Activated CD8-positive, alpha-beta memory T cell treated with anti-CD3 and anti-CD28 coated beads, Interleukin-2, amount 50 U/mL, for 1 hour (primary cell): ENCODE measurements around the gene SAMD4A.
"Not testable (repeated sequence)": the region's sequence is repeated elsewhere in the genome, so short reads cannot be mapped to it uniquely, and the experiment has no call there.

Experiments
- DNase-seq: peaks from one replicate; pipeline ENCODE4 v3.0.0-alpha.2; 2020; ENCODE audit errors: extremely low read depth

SAMD4A gene

DNA sequence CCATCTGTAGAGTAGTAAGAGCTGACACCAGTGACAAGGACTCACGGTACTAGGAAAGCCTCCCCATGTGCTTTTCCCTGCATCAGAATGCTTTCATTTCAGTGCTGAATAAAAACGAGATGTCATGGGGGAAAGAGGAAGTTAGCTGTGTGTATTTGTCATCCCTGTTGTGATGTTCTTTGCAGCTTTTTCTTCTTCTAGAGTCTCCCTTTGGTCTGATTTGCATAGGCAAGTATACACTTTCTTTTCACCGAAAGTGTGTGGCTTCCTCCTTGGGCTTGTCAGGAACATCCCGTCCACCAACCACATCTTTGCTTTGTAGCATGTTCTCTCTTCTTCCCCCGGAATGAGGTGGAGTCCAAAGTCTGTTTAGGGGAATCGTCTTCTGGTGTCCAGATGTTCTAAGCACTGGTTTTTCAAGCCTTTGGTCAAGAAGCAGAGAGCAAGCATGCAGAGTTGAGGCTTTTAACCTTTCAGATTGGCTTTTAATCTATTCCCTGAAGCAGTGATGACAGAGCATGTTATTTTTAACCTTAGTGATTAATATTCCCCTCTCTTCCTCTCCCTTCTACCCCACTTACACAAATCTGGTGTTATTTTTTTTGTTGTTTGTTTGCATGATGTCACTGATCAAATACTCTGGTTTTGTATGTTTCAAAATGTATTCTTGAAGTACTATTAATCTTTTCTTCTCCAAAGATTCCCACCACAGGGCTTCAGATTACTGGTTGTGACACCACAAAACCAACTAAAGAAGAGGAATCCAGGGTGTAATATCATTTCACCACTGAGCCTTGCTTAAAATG lies 163.4 kb downstream of the SAMD4A start:
- DNase-seq = no peak

DNA sequence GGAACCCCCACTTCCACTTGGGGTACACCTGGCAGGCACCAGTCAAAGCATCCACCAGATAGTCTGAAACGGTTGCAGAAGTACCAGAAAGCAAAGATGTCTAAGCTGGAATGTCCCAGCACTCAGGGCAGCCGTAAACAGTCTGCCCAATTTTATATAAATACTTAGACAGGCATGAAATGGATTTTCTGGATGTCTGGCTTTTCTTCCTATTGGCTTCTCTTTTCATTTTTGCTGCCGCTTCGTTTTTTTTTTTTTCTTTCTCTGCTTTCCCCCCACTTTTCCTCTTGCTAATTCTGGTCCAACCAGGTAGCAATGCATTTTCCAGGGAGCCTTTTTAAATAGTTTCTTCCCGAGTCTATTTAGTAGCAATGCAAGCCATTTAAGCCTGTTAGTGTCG lies 168.0 kb downstream of the SAMD4A start:
- DNase-seq = no peak

DNA sequence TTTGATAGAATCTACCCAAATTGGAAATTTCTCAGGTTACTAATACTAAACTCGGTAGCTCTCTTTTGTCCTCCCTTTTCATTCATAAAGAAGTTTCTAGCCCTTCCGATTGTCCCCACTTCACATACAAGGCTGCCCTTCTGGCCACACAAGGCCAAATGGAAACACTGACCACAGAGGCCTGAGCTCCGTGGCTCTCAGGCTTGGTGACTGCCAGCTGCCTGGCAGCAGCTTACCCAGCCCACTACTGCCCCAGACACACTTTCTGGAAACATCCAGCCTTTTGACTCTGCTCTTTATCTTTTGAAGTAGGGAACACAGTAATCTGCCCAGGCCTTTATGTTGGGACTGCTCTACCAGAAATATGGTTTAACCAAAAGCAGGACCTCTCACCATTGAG lies 168.5 kb downstream of the SAMD4A start:
- no peak for DNase-seq

DNA sequence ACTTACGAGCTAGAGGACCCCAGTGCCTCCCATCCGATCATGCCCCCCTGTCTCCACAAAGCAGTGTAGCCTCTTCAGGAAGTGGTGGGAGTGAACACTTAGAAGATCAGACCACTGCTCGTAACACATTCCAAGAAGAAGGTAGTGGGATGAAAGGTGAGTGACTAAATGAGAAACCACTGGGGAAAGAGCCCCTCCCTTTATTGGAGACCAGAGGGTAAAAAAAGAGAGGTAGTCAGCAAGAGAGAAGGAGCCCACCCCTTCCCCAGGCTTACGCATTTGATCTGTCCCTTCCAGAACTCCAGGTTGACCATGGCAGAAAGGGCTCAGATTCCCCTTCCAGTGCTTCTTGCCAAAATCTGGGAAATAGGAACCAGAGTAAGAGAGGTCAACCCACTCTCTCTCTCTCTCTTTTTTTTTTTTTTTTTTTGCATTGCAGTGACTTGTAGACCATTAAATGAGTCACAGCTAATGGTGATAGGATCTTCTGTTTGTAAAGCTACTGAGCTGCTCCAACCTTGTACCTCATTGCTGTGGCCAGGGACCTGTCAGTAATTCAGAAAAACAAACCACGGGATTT lies 170.3 kb downstream of the SAMD4A start:
- no peak for DNase-seq

DNA sequence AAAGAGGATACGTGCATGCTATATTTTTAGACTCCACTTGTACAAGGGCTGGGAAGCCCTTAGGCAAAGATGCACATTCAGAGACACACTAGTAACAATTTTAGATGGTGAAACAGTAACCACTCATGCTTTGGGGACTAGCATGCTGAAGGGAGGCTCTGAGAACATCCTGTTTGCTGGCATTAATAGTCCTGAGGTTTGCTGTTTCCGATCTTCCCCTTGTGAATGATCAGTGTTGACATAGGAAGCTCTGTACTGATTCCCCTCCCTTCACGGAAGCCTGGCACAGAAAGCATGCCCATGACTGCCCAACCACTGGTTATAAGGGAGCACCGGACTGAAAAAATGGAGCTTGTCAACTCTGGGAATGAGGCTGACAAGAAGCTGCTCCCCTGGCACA lies 171.1 kb downstream of the SAMD4A start:
- no peak for DNase-seq

DNA sequence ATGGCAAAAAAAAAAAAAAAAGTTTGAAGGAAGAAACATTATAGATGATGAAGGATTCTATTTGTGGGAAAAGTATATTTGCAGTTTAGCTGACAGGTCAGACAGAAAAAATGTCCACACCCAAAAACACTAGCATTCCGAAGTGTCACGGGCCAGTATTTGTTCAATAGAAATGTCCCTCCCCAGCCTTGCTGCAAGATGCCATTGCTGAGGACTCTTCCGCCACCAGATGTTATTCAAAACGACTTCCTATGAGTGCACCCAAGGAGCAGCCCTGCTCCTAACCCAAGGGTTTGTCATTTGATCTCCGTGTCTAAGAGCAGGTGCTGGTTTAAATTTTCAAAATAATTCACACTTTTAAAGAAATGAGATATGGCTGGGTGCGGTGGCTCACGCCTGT lies 172.6 kb downstream of the SAMD4A start:
- no peak for DNase-seq

DNA sequence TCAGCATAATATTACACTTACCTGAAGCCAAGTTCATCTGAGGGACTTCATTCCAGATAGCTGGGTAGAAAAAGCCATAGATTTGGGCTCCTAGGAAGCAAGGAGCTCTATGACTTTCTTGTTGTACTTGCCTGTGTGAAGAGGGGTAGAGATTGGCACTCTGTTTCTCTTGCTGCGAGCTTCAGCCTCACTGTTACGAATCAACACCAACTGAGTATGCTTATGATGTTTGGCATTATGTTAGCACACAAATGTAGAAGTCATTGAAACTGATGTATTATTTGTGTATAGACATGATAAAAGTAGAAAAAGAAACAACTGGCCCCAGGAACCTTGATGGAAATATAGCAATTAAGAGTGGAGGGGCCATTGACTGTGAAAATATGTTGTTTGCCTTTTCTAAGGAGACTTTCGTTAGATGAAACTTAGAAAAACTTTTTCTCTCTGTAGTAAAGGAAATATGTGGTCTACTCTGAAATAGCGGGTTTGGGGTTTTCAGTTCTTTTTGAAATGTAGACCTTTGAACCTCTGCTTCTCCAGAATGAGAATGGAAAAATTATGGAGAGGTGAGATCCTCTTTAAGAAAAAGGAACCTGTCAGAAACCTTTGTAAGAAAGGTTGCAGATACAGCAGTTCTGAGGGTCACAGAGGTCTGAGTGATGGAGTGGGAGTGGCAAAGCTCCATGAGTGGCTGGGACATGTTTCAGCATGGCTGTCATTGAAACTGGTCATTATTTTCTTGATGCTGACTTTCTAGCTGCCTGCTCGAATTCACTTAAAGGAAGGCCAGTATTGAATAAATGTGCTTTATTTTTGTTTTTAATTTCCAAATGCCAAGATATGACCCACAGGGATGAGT lies 175.8 kb downstream of the SAMD4A start:
- DNase-seq = no peak

DNA sequence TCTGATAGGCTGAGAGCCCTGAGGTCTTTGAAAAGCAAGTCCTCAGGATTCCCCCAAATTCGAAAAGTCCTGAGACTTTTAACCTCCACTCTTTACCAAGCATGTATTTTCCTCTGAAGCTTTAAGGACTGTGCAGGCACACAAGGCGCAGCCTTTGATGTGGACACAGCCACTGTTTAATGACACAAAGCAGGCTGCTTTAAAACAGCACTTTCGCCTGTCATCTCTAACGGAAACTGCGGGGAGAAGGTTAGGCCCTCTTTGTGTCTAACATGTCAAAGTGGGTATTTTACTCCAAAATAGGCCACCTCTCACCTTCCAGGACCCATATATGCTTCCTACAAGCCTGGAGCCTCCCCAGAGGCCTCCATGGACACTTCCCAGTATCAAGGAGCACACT lies 176.5 kb downstream of the SAMD4A start:
- no peak for DNase-seq

DNA sequence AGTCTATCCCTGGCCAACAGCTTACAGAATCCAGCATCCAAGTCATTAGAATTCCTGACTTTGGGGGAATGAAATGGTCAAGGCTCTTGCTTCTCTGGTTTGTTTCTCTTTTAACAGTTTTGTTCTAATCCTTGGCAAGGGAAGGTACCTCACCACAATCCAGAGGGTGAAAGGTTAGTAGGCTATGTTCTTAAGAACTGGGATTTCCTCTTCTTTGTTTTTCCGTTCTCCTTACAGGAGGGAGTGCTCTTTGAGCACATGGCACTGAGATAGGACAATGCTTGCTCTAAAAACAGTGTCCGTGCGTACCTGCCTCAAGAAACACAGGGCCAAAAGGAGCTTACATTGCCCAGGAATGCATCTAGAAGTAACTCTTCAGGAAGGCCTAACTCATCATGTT lies 179.1 kb downstream of the SAMD4A start:
- DNase-seq = no peak

DNA sequence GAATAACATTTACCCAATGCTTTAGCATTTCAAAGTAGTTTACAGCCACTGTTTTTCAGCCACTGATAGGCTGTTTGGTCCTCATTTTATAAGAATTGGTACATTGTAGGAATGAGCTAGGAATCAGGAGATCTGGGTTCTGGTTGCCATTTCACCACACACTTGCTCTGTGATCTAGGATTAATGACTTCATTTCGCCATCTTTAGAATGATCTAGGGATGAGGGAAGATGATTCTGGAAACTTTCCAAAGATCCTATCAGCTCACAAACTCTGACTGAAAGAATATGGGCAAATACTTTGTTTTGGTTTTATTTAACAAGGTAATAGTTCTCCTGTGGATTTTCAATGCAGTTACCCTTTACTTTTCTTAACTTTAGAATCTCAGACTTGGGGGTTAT lies 180.7 kb downstream of the SAMD4A start:
- DNase-seq = no peak

DNA sequence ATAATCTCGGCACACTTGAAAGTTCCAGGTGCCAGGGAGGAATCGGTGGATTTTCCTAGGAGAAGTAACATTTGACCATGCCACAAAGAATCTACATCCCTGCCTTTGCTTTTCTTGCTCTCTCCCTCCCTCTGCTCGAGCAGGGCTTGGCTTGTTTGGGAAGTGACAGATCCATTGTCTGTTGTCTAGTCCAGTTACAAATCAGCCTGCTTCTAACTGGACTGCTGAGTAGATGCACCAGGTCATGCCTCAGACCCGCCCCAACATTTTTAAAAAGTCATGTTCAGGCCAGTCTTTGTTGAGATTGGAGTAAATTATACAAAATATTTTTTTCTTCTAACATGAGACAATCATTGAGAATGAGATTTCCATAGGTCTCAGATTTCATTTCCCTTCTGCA lies 182.3 kb downstream of the SAMD4A start:
- no peak for DNase-seq

DNA sequence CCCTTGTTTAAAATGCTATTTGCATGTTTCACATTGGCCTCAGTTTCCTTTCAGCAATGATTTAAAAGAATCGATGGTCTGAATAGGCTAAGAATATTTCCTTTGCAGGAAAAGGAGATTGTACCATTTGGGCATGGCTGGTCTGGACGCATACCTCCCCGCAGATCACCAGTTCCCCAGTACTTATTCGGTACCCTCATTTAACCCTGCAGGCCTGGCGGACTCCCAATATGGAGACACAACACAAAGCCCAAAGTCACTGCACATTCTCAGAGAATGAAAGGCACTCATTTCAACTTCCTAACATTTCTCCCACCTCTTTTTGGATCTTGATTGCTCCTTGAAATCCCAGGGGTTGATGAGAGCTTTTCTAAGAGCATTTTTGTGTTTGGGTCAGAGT lies 182.8 kb downstream of the SAMD4A start:
- DNase-seq = no peak

DNA sequence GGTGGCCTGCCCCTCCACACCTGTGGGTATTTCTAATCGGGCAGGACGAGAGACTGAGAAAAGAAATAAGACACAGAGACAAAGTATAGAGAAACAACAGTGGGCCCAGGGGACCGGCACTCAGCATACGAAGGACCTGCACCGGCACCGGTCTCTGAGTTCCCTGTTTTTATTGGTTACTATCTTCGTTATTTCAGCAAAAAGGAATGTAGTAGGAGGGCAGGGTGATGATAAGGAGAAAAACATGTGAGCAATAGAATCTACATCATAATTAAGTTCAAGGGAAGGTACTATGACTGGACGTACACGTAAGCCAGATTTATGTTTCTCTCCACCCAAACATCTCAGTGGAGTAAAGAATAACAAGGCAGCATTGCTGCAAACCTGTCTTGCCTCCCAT lies 185.7 kb downstream of the SAMD4A start:
- not testable (repeated sequence) for DNase-seq

DNA sequence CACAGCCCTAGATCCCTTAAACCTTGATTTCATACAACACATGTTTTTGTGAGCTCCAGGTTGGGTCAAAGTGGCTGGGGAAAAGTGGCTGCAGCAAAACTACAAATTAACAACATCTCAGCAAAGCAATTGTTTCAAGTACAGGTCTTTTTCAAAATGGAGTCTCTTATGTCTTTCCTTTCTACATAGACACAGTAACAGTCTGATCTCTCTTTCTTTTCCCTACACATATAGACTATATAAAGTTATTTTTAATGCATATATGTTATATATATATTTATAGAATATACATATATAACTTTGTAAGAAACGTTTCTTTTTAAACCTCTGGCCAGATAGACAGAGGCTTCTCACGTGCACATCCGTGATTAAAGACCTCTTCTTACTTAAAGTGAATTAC lies 186.5 kb downstream of the SAMD4A start:
- not testable (repeated sequence) for DNase-seq

DNA sequence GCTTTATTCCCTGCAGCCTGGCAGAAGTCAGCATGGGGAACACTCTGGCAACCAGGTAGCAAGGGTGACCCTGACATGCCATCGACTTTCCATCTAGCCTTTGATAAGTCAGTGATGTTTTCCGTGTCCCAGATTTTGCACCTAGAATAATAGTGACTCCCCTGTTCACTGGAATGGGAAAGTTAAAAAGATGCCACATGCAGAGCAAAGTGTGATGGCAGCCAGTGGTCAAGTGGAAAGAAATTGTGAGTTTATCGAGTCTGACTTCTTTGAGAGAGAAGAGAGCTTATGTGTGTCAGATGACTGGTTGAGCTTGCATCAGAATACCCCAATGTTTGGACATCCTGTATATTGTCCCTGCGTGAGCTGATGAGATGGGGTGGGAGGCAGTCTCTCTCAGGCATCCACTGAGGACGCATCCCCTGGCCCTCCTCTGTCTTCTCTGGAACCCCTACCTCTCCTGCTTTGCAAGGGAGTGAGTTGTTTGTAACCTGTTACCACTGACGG lies 187.2 kb downstream of the SAMD4A start:
- no peak for DNase-seq

DNA sequence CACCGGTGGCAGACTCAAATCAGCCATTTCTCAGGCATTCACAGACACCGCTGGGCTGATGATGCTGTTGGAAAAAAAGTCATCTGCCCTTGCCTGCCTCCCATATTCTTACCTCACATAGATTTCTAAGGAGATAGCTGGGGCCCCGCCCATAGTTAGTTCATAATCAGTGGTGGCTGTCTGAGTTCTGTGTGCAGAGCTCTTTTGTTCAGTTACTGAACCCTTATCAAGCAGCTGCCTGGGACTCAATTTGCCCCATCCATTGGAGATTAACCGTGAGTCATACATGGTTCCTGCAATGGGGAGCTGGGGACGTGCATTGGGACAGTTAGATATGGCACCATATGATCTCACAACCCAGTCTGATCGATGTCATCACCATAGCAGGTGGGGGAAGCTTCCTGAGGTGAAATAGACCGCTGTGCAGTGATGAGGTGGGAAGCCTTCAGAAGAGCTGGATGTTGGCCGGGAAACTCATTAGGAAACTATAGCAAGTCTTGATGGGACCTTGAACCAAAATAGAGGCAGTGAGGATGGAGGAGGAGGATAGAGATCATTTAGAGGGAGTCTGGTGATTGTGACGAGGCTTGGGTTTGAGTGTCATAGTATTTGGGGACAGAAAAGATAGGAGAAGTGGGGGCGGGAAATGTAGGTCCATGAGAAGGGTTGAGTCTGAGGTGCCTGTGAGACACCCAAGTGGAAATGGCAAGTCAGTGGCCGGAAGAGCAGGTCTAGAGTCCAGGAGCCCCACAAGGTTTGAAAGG lies 187.9 kb downstream of the SAMD4A start:
- DNase-seq = no peak

DNA sequence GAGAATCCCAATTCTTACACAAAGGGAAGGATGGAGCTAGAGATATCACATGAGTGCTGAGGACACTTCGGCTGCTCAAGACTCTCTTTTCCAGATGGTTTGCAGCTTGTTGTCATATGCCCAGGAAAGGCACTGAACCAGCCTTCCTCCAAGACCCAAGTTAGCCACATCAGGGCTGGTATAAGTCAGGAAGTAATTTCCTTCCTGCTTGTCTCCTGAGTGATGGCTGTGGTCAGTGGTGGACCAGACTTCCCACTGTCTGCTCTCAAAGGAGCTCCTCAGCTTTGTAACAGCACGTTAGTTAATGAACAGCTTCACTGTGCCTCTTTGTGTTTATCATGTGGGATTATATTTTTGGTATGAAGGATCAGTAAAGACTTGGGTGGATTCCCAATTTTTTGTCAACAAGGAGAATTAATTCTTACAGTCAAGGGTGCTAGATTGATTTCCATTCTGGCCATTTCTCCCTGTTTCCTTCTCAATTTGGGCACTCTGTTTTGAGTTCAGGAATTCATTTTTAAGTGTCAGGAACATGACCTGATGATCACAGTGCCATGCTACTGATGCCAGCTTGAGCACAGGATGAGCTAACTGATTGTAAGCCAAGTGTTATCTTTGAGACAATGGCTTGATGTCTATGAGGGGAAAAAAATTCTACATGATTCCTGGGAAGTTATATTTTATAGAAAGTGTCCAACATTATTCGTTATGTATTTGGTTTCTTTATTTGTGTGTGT lies 189.9 kb downstream of the SAMD4A start:
- DNase-seq = no peak

DNA sequence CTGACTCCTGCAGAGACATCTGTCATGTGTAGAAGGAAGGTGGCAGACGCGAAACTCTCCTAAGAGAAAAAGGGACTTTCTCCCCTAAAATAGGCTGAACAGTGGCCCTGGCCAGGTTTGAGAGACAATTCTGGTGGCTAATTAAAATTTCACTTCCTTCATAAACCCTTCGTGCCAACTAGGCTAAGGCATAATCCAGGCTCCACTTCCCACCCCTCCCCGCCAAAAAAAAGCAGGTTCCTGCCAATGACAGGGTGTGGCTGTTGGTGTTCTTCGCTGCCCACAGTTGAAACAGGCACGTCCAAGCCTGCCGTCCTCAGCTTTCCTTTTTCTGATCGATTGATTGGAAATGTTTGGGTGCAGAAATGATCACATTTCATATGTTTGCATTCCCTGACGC lies 191.1 kb downstream of the SAMD4A start:
- no peak for DNase-seq

DNA sequence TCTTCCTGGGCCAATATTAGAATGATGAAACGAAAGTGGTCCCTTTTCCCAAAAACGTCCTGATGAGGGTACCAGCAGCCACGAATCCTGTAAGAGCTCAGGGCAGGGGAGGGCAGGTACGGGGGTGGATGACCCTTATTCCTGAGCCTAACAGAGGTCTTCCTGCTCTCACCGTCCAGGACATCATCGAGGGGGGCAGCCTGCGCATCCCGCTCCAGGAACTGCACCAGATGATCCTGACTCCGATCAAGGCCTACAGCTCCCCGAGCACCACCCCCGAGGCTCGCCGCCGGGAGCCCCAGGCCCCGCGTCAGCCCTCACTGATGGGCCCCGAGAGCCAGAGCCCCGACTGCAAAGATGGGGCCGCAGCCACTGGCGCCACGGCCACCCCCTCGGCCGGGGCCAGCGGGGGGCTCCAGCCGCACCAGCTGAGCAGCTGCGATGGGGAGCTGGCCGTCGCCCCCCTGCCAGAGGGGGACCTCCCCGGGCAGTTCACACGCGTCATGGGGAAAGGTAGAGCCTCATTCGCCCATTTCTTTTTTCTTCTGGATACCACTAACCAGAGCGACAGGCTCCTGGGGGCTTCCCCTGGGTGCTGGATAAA lies 193.2 kb downstream of the SAMD4A start:
- no peak for DNase-seq

DNA sequence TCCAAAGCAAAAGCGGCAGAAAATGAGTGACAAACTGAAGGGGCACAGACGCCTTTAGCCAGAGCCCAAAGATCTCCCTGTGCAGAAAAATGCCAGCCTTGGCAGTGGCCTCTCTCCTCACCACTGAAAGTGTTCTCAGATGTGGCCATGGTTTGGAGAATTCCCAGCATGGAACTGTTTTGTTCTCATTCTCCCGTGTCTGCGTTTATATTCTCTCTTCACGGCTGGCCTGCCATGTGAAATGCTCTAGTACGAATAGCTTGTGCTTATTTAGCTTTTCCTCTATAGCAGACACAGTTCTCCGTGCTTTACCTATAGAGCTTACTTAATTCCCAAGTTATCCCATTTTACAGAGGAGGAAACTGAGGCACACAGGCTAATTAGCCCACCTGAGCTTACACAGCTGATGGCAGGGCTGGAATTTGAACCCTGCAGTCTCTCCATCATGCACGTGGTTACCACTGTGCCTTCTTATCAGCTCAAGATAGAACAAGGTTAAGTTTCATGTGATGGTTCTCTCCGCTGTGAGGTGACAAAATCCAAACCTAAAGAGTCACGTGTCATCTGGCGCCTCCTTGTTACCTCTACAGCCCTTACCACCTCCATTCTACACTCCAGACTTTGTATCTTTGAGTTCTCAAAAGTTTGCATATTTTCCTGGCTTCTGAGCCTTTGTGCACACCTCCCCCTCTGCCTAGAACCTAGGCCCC lies 194.1 kb downstream of the SAMD4A start:
- no peak for DNase-seq
